Measurements from ENCODE around the gene NOC4L. TPM values are rescaled to one million over a fixed set of nuclear protein-coding genes. Genes with fewer than 3 reads are reported as not detected.

Gene NOC4L
- total and polyA plus RNA-seq, 2 of the 4 experiments (the other 2 are of a cell fraction): 5.2 to 13.4 TPM

DNA sequence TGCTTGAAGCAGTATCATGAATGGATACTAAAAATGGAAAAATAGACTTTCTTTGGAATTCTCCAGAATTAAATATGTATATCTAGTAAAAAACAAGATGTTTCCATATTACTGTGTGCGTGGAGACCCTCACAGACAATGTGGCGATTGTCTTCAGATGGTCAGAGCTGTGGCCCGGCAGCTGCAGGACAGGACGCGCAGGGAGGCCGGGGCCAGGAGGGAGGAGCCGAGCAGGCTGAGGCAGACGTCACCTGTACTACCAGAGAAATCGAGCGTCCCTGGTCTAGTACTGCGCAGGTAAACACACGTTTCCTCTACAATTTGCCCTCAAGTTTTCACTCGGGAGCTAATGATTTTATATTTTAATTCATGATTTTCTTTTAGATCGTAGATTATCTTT, 23.0 kb upstream of the NOC4L start:
- no peaks in the 10 kb centered on the region for H3K4me1 ChIP-seq (ENCODE audit: control insufficient read depth, insufficient read depth, low read length)
- no peak overlapping the region for H2AK9ac ChIP-seq (replicated peaks; ENCODE audit: low read depth, low read length, poor library complexity)
- no peak overlapping the region for H3K27ac ChIP-seq (ENCODE audit: insufficient read depth, low read length)
- no peak overlapping the region for H4K8ac ChIP-seq (ENCODE audit: low read depth in 2 of 2, low read length in 2 of 2)
- TF ChIP-seq, protein P1, sequence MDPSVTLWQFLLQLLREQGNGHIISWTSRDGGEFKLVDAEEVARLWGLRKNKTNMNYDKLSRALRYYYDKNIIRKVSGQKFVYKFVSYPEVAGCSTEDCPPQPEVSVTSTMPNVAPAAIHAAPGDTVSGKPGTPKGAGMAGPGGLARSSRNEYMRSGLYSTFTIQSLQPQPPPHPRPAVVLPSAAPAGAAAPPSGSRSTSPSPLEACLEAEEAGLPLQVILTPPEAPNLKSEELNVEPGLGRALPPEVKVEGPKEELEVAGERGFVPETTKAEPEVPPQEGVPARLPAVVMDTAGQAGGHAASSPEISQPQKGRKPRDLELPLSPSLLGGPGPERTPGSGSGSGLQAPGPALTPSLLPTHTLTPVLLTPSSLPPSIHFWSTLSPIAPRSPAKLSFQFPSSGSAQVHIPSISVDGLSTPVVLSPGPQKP (IDR thresholded peaks at IDR 0.05; ENCODE audit: borderline replicate concordance, low read depth, low read length): no peak
- no peak for TF ChIP-seq MXI1 (IDR thresholded peaks at IDR 0.05; ENCODE audit: borderline replicate concordance, low read depth, low read length)
- no peak for TF ChIP-seq NFE2L2 (IDR thresholded peaks at IDR 0.05; ENCODE audit: low read depth, low read length)
- TF ChIP-seq RCOR1 (IDR thresholded peaks at IDR 0.05; ENCODE audit: insufficient replicate concordance, low read length): no peak
- TF ChIP-seq CEBPB (IDR thresholded peaks at IDR 0.05; ENCODE audit: low read depth, low read length): no peak
- no peak for TF ChIP-seq BHLHE40 (IDR thresholded peaks at IDR 0.05; ENCODE audit: low read depth, low read length)
- TF ChIP-seq FOS (IDR thresholded peaks at IDR 0.05; ENCODE audit: low read depth, low read length): no peak
- no peak for TF ChIP-seq POLR2A (IDR thresholded peaks at IDR 0.05; ENCODE audit: low read depth, low read length)
- TF ChIP-seq, protein P2, sequence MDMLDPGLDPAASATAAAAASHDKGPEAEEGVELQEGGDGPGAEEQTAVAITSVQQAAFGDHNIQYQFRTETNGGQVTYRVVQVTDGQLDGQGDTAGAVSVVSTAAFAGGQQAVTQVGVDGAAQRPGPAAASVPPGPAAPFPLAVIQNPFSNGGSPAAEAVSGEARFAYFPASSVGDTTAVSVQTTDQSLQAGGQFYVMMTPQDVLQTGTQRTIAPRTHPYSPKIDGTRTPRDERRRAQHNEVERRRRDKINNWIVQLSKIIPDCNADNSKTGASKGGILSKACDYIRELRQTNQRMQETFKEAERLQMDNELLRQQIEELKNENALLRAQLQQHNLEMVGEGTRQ (IDR thresholded peaks at IDR 0.05; ENCODE audit: low read depth, low read length): no peak
- no peaks in the 10 kb centered on the region for H4K20me1 ChIP-seq (ENCODE audit: insufficient read depth, low read length)
- H3K4me3 ChIP-seq (ENCODE audit: insufficient read depth, low read depth, low read length): no peak overlapping the region
- H3K9ac ChIP-seq (ENCODE audit: low read depth, low read length): no peak overlapping the region
- dilution Hi-C loops (cut with HindIII; ENCODE audit: low sequenced_read_pairs, unreplicated experiment) (no loop called here), in situ Hi-C loops (cut with MboI; ENCODE audit: low sequenced_read_pairs) (no loop called here), intact Hi-C loops (cut with micrococcal nuclease) (no loop called here)
- POLR2A ChIA-PET (ENCODE audit: unreplicated experiment): no interaction called here
- no peak overlapping the region for H2BK120ac ChIP-seq (ENCODE audit: low read depth, low read length)
- H3K14ac ChIP-seq (replicated peaks; ENCODE audit: low read depth, low read length): no peak overlapping the region
- no peak overlapping the region for H2BK20ac ChIP-seq (ENCODE audit: low read depth, low read length)
- H3K9me3 ChIP-seq (ENCODE audit: control insufficient read depth, insufficient read depth, low read length): no peaks in the 10 kb centered on the region
- peaks cover 41% of the 10 kb centered on the region for H3K36me3 ChIP-seq (ENCODE audit: control insufficient read depth, insufficient read depth, low read length)
- no peak overlapping the region for H4K91ac ChIP-seq (ENCODE audit: insufficient read depth, low read depth, low read length)
- H3K18ac ChIP-seq (ENCODE audit: low read depth, low read length): no peak overlapping the region
- 94% methylated on average over 6 of the region's 14 CpGs; no CpG with 5 or more reads in 1 of the 2 experiments for WGBS, 2 experiments (ENCODE audit: extremely low coverage in 2 of 2, insufficient read length in 1 of 2)
- H3K27me3 ChIP-seq (ENCODE audit: control insufficient read depth, insufficient read depth, low read length): no peaks in the 10 kb centered on the region
- H2BK5ac ChIP-seq (ENCODE audit: low read depth, low read length, poor library complexity, severe bottlenecking): no peak overlapping the region
- DNase-seq: no peak
- BruUV-seq (replicated peaks): no TSS peak
- no peak overlapping the region for H4K5ac ChIP-seq (ENCODE audit: low read depth, low read length)
- no peak overlapping the region for H3K4ac ChIP-seq (ENCODE audit: low read depth, low read length)
- no peak overlapping the region for H2BK15ac ChIP-seq (ENCODE audit: low read depth, low read length)
- H3K23ac ChIP-seq (ENCODE audit: low read depth, low read length): no peak overlapping the region
- CTCF ChIA-PET: no interaction called here
- H2AK5ac ChIP-seq (ENCODE audit: low read depth, low read length): no peak overlapping the region
- H3K4me2 ChIP-seq (ENCODE audit: low read depth, low read length): no peak overlapping the region
- H3K56ac ChIP-seq (ENCODE audit: extremely low read depth, insufficient read depth, low read length): no peak overlapping the region
- H3K9me1 ChIP-seq (ENCODE audit: insufficient read depth, low read length): no peaks in the 10 kb centered on the region
- ATAC-seq (ENCODE audit: low read depth): no peak
- H2AFZ ChIP-seq (replicated peaks; ENCODE audit: low read length, poor library complexity): no peak overlapping the region
- no peaks in the 10 kb centered on the region for H3K79me1 ChIP-seq (ENCODE audit: low read depth in 1 of 2, low read length in 2 of 2)
